NCI-H748 (cell line): ENCODE results near the gene KCNB1.

Source experiments
- DNase-seq: peaks from one replicate; lab custom pipeline; 2025; ENCODE audit not compliant: unreplicated experiment; lab: John Stamatoyannopoulos, UW

Gene KCNB1

GRCh38 chr20:49482621-49483017 is at the start of gene KCNB1:
Gene KCNB1, minus strand, starts transcription at chr20:49482668. Its CDS starts 188 bp downstream, at chr20:49482480.
- DNase-seq = no peak

GRCh38 chr20:49529470-49529869 is 47.0 kb upstream of the KCNB1 start:
- no peak for DNase-seq

- DNase-seq = no peak
Measured at GRCh38 chr20:49526568-49526967, 44.1 kb upstream of the KCNB1 start.

- no peak for DNase-seq
Measured at GRCh38 chr20:49526056-49526455, 43.6 kb upstream of the KCNB1 start.

GRCh38 chr20:49523767-49524360 is 41.4 kb upstream of the KCNB1 start:
- no peak for DNase-seq

GRCh38 chr20:49521356-49521755 is 38.9 kb upstream of the KCNB1 start:
- DNase-seq = no peak

GRCh38 chr20:49519777-49520359 is 37.4 kb upstream of the KCNB1 start:
- no peak for DNase-seq

- DNase-seq = no peak
Measured at GRCh38 chr20:49519212-49519712, 36.8 kb upstream of the KCNB1 start.

GRCh38 chr20:49518576-49518975 is 36.1 kb upstream of the KCNB1 start:
- no peak for DNase-seq

- DNase-seq = no peak
Measured at GRCh38 chr20:49517805-49518100, 35.3 kb upstream of the KCNB1 start.

- DNase-seq = no peak
Measured at GRCh38 chr20:49516916-49517804, 34.7 kb upstream of the KCNB1 start.

GRCh38 chr20:49515586-49515985 is 33.1 kb upstream of the KCNB1 start:
- DNase-seq = peak; percentile 63

GRCh38 chr20:49513517-49513916 is 31.0 kb upstream of the KCNB1 start:
- DNase-seq = no peak

- no peak for DNase-seq
Measured at GRCh38 chr20:49513009-49513408, 30.5 kb upstream of the KCNB1 start.

GRCh38 chr20:49511788-49512525 is 29.5 kb upstream of the KCNB1 start:
- DNase-seq = no peak

GRCh38 chr20:49510562-49511122 is 28.2 kb upstream of the KCNB1 start:
- no peak for DNase-seq

GRCh38 chr20:49508435-49509199 is 26.1 kb upstream of the KCNB1 start:
- peak; percentile 59 for DNase-seq

GRCh38 chr20:49507741-49508434 is 25.4 kb upstream of the KCNB1 start:
- DNase-seq = no peak

- peak; percentile 72 for DNase-seq
Measured at GRCh38 chr20:49505518-49505917, 23.1 kb upstream of the KCNB1 start.

- no peak for DNase-seq
Measured at GRCh38 chr20:49503176-49503575, 20.7 kb upstream of the KCNB1 start.
